HEK293 (cell line): ENCODE data around the gene KCNJ15.

Experiments
- CTCF ChIA-PET: fragments of 350-600 bp; formaldehyde crosslinking; extraction: SDS; loops from one replicate; lab custom pipeline; 2021; ENCODE audit warnings: antibody characterized with exemption; lab: Yijun Ruan, JAX
- POLR2A ChIA-PET: fragments of 300-600 bp; formaldehyde crosslinking; extraction: SDS; loops from one replicate; lab custom pipeline; 2020; ENCODE audit warnings: antibody characterized with exemption, inconsistent platforms; lab: Yijun Ruan, JAX
- H3K27ac ChIP-seq: fragments of 200-500 bp; sonication (Bioruptor generic); 2 replicates; pipeline ENCODE4 v1.5.1; 2014; ENCODE audit warnings: low read depth, low read length, control low read depth, inconsistent platforms; ENCODE audit errors: extremely low read depth
- H3K36me3 ChIP-seq, 2 experiments: fragments of 200-500 bp in 1 of 2; sonication (Bioruptor generic) in 1 of 2; 1 replicate in 1 of 2; 2 replicates in 1 of 2; pipeline ENCODE4 v1.5.1; 2014 to 2017; ENCODE audit warnings: inconsistent platforms in 2 of 2, low read length in 2 of 2; ENCODE audit not compliant: control insufficient read depth in 2 of 2, insufficient read depth in 1 of 2
- H3K4me1 ChIP-seq: fragments of 200-500 bp; sonication (Bioruptor generic); 2 replicates; pipeline ENCODE4 v1.5.1; 2014; ENCODE audit warnings: mild to moderate bottlenecking, low read length, inconsistent platforms; ENCODE audit not compliant: control insufficient read depth, insufficient read depth
- H3K4me3 ChIP-seq: 2 replicates; pipeline ENCODE4 v1.5.1; 2011; ENCODE audit warnings: low read depth, mild to moderate bottlenecking, control low read depth, low read length, moderate library complexity
- H3K9me3 ChIP-seq: fragments of 200-500 bp; sonication (Bioruptor generic); 2 replicates; pipeline ENCODE4 v1.5.1; 2014; ENCODE audit warnings: low read depth, low read length, inconsistent platforms; ENCODE audit not compliant: control insufficient read depth, insufficient read depth
- KLF10 ChIP-seq: fragments of 450-650 bp; IDR thresholded peaks from 2 replicates; pipeline ENCODE4 v1.5.1; 2018; ENCODE audit warnings: missing biosample characterization, mild to moderate bottlenecking, missing genetic modification characterization
- MEIS1 ChIP-seq: sonication (generic); formaldehyde crosslinking; IDR thresholded peaks from 2 replicates; pipeline ENCODE4 v1.8.1; 2022; ENCODE audit warnings: missing genetic modification reagents, mild to moderate bottlenecking, borderline replicate concordance
- REPIN1 ChIP-seq: fragments of 450-650 bp; formaldehyde crosslinking; IDR thresholded peaks from 2 replicates; pipeline ENCODE4 v1.5.1; 2017; ENCODE audit warnings: missing biosample characterization, missing genetic modification characterization, low read depth
- REST ChIP-seq: fragments of 450-650 bp; formaldehyde crosslinking; IDR thresholded peaks from 2 replicates; pipeline ENCODE4 v1.5.1; 2016; ENCODE audit warnings: missing biosample characterization, missing genetic modification characterization
- ZEB2 ChIP-seq: fragments of 450-650 bp; formaldehyde crosslinking; IDR thresholded peaks from 2 replicates; pipeline ENCODE4 v1.5.1; 2016; ENCODE audit warnings: missing biosample characterization, missing genetic modification characterization
- ZNF146 ChIP-seq: fragments of 450-650 bp; formaldehyde crosslinking; IDR thresholded peaks from 2 replicates; pipeline ENCODE4 v1.5.1; 2016; ENCODE audit warnings: missing biosample characterization, missing genetic modification characterization
- ZNF169 ChIP-seq: fragments of 450-650 bp; formaldehyde crosslinking; IDR thresholded peaks from 2 replicates; pipeline ENCODE4 v1.5.1; 2016; ENCODE audit warnings: missing biosample characterization, missing genetic modification characterization
- ZNF366 ChIP-seq: fragments of 450-650 bp; formaldehyde crosslinking; conservative IDR thresholded peaks from 2 replicates; pipeline ENCODE4 v1.5.1; 2016; ENCODE audit warnings: missing biosample characterization, missing genetic modification characterization
- ZNF394 ChIP-seq: fragments of 450-650 bp; formaldehyde crosslinking; IDR thresholded peaks from 2 replicates; pipeline ENCODE4 v1.5.1; 2016; ENCODE audit warnings: missing biosample characterization, missing genetic modification characterization, mild to moderate bottlenecking, moderate library complexity, borderline replicate concordance
- ZNF48 ChIP-seq: fragments of 450-650 bp; formaldehyde crosslinking; IDR thresholded peaks from 2 replicates; pipeline ENCODE4 v1.5.1; 2016; ENCODE audit warnings: missing biosample characterization, missing genetic modification characterization
- ZNF548 ChIP-seq: fragments of 450-650 bp; formaldehyde crosslinking; IDR thresholded peaks from 2 replicates; pipeline ENCODE4 v1.5.1; 2016; ENCODE audit warnings: missing biosample characterization, missing genetic modification characterization
- ZNF585B ChIP-seq: fragments of 450-650 bp; formaldehyde crosslinking; IDR thresholded peaks from 2 replicates; pipeline ENCODE4 v1.5.1; 2016; ENCODE audit warnings: missing biosample characterization, missing genetic modification characterization
- ZNF624 ChIP-seq: fragments of 450-650 bp; formaldehyde crosslinking; IDR thresholded peaks from 2 replicates; pipeline ENCODE4 v1.5.1; 2017; ENCODE audit warnings: missing biosample characterization, missing genetic modification characterization
- ZNF654 ChIP-seq: fragments of 450-650 bp; formaldehyde crosslinking; IDR thresholded peaks from 2 replicates; pipeline ENCODE4 v1.5.1; 2016; ENCODE audit warnings: low read depth, missing biosample characterization, missing genetic modification characterization
- ZSCAN30 ChIP-seq: fragments of 450-650 bp; IDR thresholded peaks from 2 replicates; pipeline ENCODE4 v1.5.1; 2018; ENCODE audit warnings: missing biosample characterization, mild to moderate bottlenecking, missing genetic modification characterization, moderate library complexity
- ZSCAN4 ChIP-seq: fragments of 450-650 bp; formaldehyde crosslinking; IDR thresholded peaks from 2 replicates; pipeline ENCODE4 v1.5.1; 2017; ENCODE audit warnings: missing biosample characterization, missing genetic modification characterization
- TF ChIP-seq, protein P1 (sequence below): fragments of 450-650 bp; formaldehyde crosslinking; IDR thresholded peaks from 2 replicates; pipeline ENCODE4 v1.5.1; 2017; ENCODE audit warnings: missing biosample characterization, missing genetic modification characterization
- TF ChIP-seq, protein P2 (sequence below): fragments of 450-650 bp; formaldehyde crosslinking; IDR thresholded peaks from 2 replicates; pipeline ENCODE4 v1.5.1; 2016; ENCODE audit warnings: missing biosample characterization, missing genetic modification characterization

Gene KCNJ15

DNA sequence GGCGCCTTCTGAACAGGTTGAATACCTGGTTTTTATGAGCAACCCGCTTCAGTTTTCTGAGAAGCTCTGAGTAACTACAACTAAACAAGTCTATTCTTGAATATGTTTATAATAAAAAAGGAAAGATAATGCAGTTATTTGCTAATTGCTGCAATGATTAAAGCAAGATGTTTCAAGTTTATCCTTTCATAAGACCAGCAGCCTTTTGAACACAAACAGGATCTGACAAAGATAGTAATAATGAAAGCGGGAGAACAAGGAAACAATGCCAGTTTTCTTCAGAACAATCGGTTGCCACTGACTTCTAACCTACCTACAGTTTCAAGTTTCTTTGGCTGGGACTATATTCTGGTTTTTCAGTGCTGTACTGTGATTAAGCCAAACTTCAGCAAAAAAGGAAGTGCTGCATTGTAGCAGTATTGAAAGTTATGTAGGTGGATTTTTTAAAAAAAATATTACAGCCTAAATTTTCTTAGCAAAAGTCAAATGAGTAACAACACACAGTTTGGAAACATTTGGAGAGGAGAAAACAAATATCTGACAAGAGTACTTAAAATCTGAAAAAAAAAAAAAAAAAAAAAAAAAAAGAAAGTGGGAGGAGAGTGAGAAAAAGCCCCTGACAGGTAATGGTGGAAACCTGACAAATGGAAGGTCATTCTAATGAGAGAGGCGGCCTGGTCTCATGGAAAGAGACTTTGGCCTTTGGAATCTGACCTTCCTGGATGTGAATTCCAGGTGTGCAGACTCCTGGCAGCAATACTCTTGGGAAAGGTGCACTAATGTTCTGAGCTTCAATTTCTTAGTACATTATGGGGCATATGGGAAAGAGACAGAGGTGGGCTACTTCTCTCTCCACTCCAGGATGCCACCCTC lies 11.4 kb downstream of the KCNJ15 start:
- no peak overlapping the region for H3K27ac ChIP-seq
- ChIA-PET POLR2A (no interaction called here), CTCF (interaction anchor here (0.7 to 1.2 kb wide), 2 partner anchors 50 to 88 kb away, joined by 4 read pairs; no protein-coding TSS in a partner anchor)
- no peak overlapping the region for H3K4me3 ChIP-seq
- H3K9me3 ChIP-seq: no peaks in the 10 kb centered on the region
- no peaks in the 10 kb centered on the region; the same call in 1 of the 2 replicates for H3K4me1 ChIP-seq
- TF ChIP-seq, protein P1, sequence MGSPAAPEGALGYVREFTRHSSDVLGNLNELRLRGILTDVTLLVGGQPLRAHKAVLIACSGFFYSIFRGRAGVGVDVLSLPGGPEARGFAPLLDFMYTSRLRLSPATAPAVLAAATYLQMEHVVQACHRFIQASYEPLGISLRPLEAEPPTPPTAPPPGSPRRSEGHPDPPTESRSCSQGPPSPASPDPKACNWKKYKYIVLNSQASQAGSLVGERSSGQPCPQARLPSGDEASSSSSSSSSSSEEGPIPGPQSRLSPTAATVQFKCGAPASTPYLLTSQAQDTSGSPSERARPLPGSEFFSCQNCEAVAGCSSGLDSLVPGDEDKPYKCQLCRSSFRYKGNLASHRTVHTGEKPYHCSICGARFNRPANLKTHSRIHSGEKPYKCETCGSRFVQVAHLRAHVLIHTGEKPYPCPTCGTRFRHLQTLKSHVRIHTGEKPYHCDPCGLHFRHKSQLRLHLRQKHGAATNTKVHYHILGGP (tag by site-specific recombination): no peak
- TF ChIP-seq REPIN1 (tag by site-specific recombination) (no peak), ZNF394 (tag by site-specific recombination) (no peak), ZNF548 (tag by site-specific recombination) (no peak), ZNF146 (tag by site-specific recombination) (no peak), ZNF654 (tag by site-specific recombination) (no peak), MEIS1 (CRISPR knock-in tag) (no peak), ZSCAN4 (no peak), ZNF48 (no peak), ZNF366 (tag by site-specific recombination) (no peak), ZNF169 (tag by site-specific recombination) (no peak), ZEB2 (tag by site-specific recombination) (no peak), ZNF624 (no peak)
- no peaks in the 10 kb centered on the region for H3K36me3 ChIP-seq

GRCh38 chr21:38268864-38269575 lies 12.2 kb downstream of the KCNJ15 start:
- H3K36me3 ChIP-seq: no peaks in the 10 kb centered on the region
- ChIA-PET CTCF (interaction anchor here (0.7 to 1.2 kb wide), 2 partner anchors 51 to 87 kb away, joined by 4 read pairs; no protein-coding TSS in a partner anchor), POLR2A (no interaction called here)
- H3K4me3 ChIP-seq: no peak overlapping the region
- H3K4me1 ChIP-seq: no peaks in the 10 kb centered on the region; the same call in 1 of the 2 replicates
- no peaks in the 10 kb centered on the region for H3K9me3 ChIP-seq
- no peak for TF ChIP-seq ZNF585B (tag by site-specific recombination)
- no peak for TF ChIP-seq REST (tag by site-specific recombination)
- TF ChIP-seq, protein P2, sequence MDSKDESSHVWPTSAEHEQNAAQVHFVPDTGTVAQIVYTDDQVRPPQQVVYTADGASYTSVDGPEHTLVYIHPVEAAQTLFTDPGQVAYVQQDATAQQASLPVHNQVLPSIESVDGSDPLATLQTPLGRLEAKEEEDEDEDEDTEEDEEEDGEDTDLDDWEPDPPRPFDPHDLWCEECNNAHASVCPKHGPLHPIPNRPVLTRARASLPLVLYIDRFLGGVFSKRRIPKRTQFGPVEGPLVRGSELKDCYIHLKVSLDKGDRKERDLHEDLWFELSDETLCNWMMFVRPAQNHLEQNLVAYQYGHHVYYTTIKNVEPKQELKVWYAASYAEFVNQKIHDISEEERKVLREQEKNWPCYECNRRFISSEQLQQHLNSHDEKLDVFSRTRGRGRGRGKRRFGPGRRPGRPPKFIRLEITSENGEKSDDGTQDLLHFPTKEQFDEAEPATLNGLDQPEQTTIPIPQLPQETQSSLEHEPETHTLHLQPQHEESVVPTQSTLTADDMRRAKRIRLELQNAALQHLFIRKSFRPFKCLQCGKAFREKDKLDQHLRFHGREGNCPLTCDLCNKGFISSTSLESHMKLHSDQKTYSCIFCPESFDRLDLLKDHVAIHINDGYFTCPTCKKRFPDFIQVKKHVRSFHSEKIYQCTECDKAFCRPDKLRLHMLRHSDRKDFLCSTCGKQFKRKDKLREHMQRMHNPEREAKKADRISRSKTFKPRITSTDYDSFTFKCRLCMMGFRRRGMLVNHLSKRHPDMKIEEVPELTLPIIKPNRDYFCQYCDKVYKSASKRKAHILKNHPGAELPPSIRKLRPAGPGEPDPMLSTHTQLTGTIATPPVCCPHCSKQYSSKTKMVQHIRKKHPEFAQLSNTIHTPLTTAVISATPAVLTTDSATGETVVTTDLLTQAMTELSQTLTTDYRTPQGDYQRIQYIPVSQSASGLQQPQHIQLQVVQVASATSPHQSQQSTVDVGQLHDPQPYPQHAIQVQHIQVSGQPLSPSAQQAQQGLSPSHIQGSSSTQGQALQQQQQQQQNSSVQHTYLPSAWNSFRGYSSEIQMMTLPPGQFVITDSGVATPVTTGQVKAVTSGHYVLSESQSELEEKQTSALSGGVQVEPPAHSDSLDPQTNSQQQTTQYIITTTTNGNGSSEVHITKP: no peak
- no peak for TF ChIP-seq ZNF548 (tag by site-specific recombination)
- no peak for TF ChIP-seq ZSCAN30
- TF ChIP-seq KLF10: no peak
- H3K27ac ChIP-seq: no peak overlapping the region
